Keratinocyte (primary cell): ENCODE measurements around the gene SNRNP25. TPM values are rescaled to one million over a fixed set of nuclear protein-coding genes. Genes with fewer than 3 reads are reported as not detected.
"Not testable (repeated sequence)": the region's sequence is repeated elsewhere in the genome, so short reads cannot be mapped to it uniquely, and the experiment has no call there.

Experiments used
- DNase-seq: peaks from one replicate; pipeline ENCODE4 v3.0.0-alpha.2; 2011; ENCODE audit warnings: low read depth, missing footprints, low spot score
- FAIRE-seq: peaks from 2 replicates; lab custom pipeline; 2011; peaks lifted over from hg19 to GRCh38; lab: Jason Lieb, UNC
- H2AFZ ChIP-seq: 2 replicates; pipeline ENCODE4 v1.6.0; 2012; ENCODE audit warnings: low read length, control low read depth, inconsistent platforms; ENCODE audit not compliant: control insufficient read depth
- H3K27ac ChIP-seq: 2 replicates; pipeline ENCODE4 v1.5.1; 2011; ENCODE audit warnings: low read length; ENCODE audit not compliant: control insufficient read depth, insufficient read depth
- H3K27me3 ChIP-seq: 3 replicates; pipeline ENCODE4 v1.6.0; 2011; ENCODE audit warnings: low read length; ENCODE audit not compliant: control insufficient read depth, insufficient read depth; ENCODE audit errors: extremely low read depth
- H3K36me3 ChIP-seq, 2 experiments: 2 replicates in 1 of 2; 3 replicates in 1 of 2; pipeline ENCODE4 v1.5.1; 2011; ENCODE audit warnings: low read length in 2 of 2, mild to moderate bottlenecking in 1 of 2; ENCODE audit not compliant: control insufficient read depth in 2 of 2, insufficient read depth in 2 of 2; ENCODE audit errors: extremely low read depth in 1 of 2
- H3K4me1 ChIP-seq: 3 replicates; pipeline ENCODE4 v1.5.1; 2011; ENCODE audit warnings: low read length; ENCODE audit not compliant: control insufficient read depth, insufficient read depth; ENCODE audit errors: extremely low read depth
- H3K4me2 ChIP-seq: 3 replicates; pipeline ENCODE4 v1.6.0; 2011; ENCODE audit warnings: low read depth, low read length; ENCODE audit not compliant: control insufficient read depth, insufficient read depth; ENCODE audit errors: extremely low read depth
- H3K4me3 ChIP-seq, 3 experiments: fragments of 200-600 bp in 1 of 3; sonication (generic) in 1 of 3; 2 replicates in 2 of 3; 3 replicates in 1 of 3; pipeline ENCODE4 v1.5.1; 2011 to 2016; ENCODE audit warnings: low read length in 3 of 3, mild to moderate bottlenecking in 3 of 3, control low read depth in 2 of 3, inconsistent platforms in 1 of 3, low read depth in 1 of 3, mixed read lengths in 1 of 3, mixed run types in 1 of 3, moderate library complexity in 1 of 3; ENCODE audit not compliant: control insufficient read depth in 2 of 3, insufficient read depth in 2 of 3; ENCODE audit errors: extremely low read depth in 1 of 3
- H3K79me2 ChIP-seq: 2 replicates; pipeline ENCODE4 v1.6.0; 2012; ENCODE audit warnings: low read length; ENCODE audit not compliant: control insufficient read depth, insufficient read depth
- H3K9ac ChIP-seq: 3 replicates; pipeline ENCODE4 v1.6.0; 2011; ENCODE audit warnings: low read length; ENCODE audit not compliant: control insufficient read depth, insufficient read depth; ENCODE audit errors: extremely low read depth
- H3K9me1 ChIP-seq: 3 replicates; pipeline ENCODE4 v1.6.0; 2011; ENCODE audit warnings: low read length; ENCODE audit not compliant: control insufficient read depth, insufficient read depth; ENCODE audit errors: extremely low read depth
- H3K9me3 ChIP-seq: 2 replicates; pipeline ENCODE4 v1.5.1; 2012; ENCODE audit warnings: low read depth, low read length; ENCODE audit not compliant: control insufficient read depth
- H4K20me1 ChIP-seq: 3 replicates; pipeline ENCODE4 v1.6.0; 2011; ENCODE audit warnings: low read length; ENCODE audit not compliant: control insufficient read depth, insufficient read depth; ENCODE audit errors: extremely low read depth
- dilution Hi-C: fragments of 300-500 bp; cut with MboI; formaldehyde crosslinking; loops from one replicate; pipeline ENCODE4 v1.7.0; 2020; ENCODE audit warnings: low sequenced_read_pairs; ENCODE audit not compliant: extremely low pct_ligation_motif_present
- polyA plus RNA-seq, 5 experiments: library from polyadenylated mRNA; depleted of rRNA in 3 of 5; stranded (reverse) in 3 of 5; stranded (forward) in 1 of 5; unstranded in 1 of 5; fragments of >200 nt; gene quantifications; 1 replicate in 1 of 5; 2 replicates in 3 of 5; 3 replicates in 1 of 5; pipeline versions ENCODE4 v1.2.1 to v1.2.3, GENCODE V29; 2011 to 2012; ENCODE audit warnings: missing spikeins in 2 of 5, low read depth in 1 of 5, low replicate concordance in 1 of 5

SNRNP25 gene
- polyA plus RNA-seq, 1 donor (not counting 4 experiments of a cell fraction or from before 2014, with no cell fraction given) = 45.9 TPM

GRCh38 chr16:25926-26348, 27.7 kb upstream of the SNRNP25 start:
- H2AFZ ChIP-seq, H3K9me3 ChIP-seq, H3K9ac ChIP-seq, H3K9me1 ChIP-seq, H3K27ac ChIP-seq, H3K79me2 ChIP-seq, H3K4me3 ChIP-seq, H3K36me3 ChIP-seq, dilution Hi-C loops, H4K20me1 ChIP-seq, FAIRE-seq, DNase-seq, H3K4me1 ChIP-seq, H3K27me3 ChIP-seq, H3K4me2 ChIP-seq: not testable (repeated sequence)

GRCh38 chr16:30627-31026, 23.0 kb upstream of the SNRNP25 start:
- H3K9me3 ChIP-seq, H3K36me3 ChIP-seq, H3K9ac ChIP-seq, H3K27me3 ChIP-seq, H2AFZ ChIP-seq, H3K9me1 ChIP-seq, H3K4me1 ChIP-seq, H4K20me1 ChIP-seq, H3K4me2 ChIP-seq, DNase-seq, FAIRE-seq, dilution Hi-C loops, H3K79me2 ChIP-seq, H3K27ac ChIP-seq, H3K4me3 ChIP-seq: not testable (repeated sequence)

- FAIRE-seq, H3K9me1 ChIP-seq, H4K20me1 ChIP-seq, H3K4me3 ChIP-seq, H3K36me3 ChIP-seq, dilution Hi-C loops, H3K4me1 ChIP-seq, H3K4me2 ChIP-seq, H3K27ac ChIP-seq, H3K79me2 ChIP-seq, DNase-seq, H3K27me3 ChIP-seq, H3K9ac ChIP-seq, H3K9me3 ChIP-seq, H2AFZ ChIP-seq: not testable (repeated sequence)
These were observed 20.3 kb upstream of the SNRNP25 start for GRCh38 chr16:33154-33876.
